Osteocyte (in vitro differentiated cells): ENCODE results near the gene YIPF6. TPM values are rescaled to one million over a fixed set of nuclear protein-coding genes. Genes with fewer than 3 reads are reported as not detected.
A peak's percentile ranks its signal among the peaks of the same experiment; 100 is the strongest.

ENCODE experiments used
- DNase-seq: peaks from one replicate; pipeline ENCODE4 v3.0.0; 2021; ENCODE audit warnings: mixed read lengths; ENCODE audit not compliant: unreplicated experiment; ENCODE audit errors: extremely low spot score
- H3K27ac Mint-ChIP-seq: one replicate; pipeline ENCODE4 v1.8.0; 2021; ENCODE audit warnings: mild to moderate bottlenecking, mixed read lengths; ENCODE audit not compliant: unreplicated experiment
- H3K27me3 Mint-ChIP-seq: one replicate; pipeline ENCODE4 v1.8.0; 2021; ENCODE audit warnings: mixed read lengths; ENCODE audit not compliant: unreplicated experiment
- H3K36me3 Mint-ChIP-seq: one replicate; pipeline ENCODE4 v1.8.0; 2021; ENCODE audit warnings: mixed read lengths; ENCODE audit not compliant: unreplicated experiment
- H3K4me1 Mint-ChIP-seq: one replicate; pipeline ENCODE4 v1.8.0; 2021; ENCODE audit warnings: mixed read lengths; ENCODE audit not compliant: unreplicated experiment
- H3K4me3 Mint-ChIP-seq: one replicate; pipeline ENCODE4 v1.8.0; 2021; ENCODE audit warnings: mild to moderate bottlenecking, moderate library complexity, mixed read lengths; ENCODE audit not compliant: unreplicated experiment
- H3K9me3 Mint-ChIP-seq: one replicate; pipeline ENCODE4 v1.8.0; 2021; ENCODE audit warnings: mixed read lengths; ENCODE audit not compliant: unreplicated experiment
- long read RNA-seq: library from polyadenylated mRNA; unstranded; transcript quantifications from one replicate; pipeline ENCODE4 v2.0.0, GENCODE V29; 2021
- total RNA-seq: library from RNA; stranded (reverse); gene quantifications from 2 replicates; pipeline ENCODE4 v1.2.1, GENCODE V29; 2021
- TF ChIP-seq, protein P1 (sequence below): fragments of 200-600 bp; sonication (generic); IDR thresholded peaks from 2 replicates; pipeline ENCODE4 v1.5.0; 2021; ENCODE audit warnings: antibody characterized with exemption, mild to moderate bottlenecking, moderate library complexity

YIPF6 gene, protein sequence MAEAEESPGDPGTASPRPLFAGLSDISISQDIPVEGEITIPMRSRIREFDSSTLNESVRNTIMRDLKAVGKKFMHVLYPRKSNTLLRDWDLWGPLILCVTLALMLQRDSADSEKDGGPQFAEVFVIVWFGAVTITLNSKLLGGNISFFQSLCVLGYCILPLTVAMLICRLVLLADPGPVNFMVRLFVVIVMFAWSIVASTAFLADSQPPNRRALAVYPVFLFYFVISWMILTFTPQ
- 38.5 and 40.0 TPM in 2 replicates for total RNA-seq
- long read RNA-seq, full-length matches to known transcripts = 175 of 189 reads
- long read RNA-seq, partial matches to known transcripts = 3 of 189 reads
- long read RNA-seq, other reads (novel, unspliced or antisense) = 11 of 189 reads

DNA sequence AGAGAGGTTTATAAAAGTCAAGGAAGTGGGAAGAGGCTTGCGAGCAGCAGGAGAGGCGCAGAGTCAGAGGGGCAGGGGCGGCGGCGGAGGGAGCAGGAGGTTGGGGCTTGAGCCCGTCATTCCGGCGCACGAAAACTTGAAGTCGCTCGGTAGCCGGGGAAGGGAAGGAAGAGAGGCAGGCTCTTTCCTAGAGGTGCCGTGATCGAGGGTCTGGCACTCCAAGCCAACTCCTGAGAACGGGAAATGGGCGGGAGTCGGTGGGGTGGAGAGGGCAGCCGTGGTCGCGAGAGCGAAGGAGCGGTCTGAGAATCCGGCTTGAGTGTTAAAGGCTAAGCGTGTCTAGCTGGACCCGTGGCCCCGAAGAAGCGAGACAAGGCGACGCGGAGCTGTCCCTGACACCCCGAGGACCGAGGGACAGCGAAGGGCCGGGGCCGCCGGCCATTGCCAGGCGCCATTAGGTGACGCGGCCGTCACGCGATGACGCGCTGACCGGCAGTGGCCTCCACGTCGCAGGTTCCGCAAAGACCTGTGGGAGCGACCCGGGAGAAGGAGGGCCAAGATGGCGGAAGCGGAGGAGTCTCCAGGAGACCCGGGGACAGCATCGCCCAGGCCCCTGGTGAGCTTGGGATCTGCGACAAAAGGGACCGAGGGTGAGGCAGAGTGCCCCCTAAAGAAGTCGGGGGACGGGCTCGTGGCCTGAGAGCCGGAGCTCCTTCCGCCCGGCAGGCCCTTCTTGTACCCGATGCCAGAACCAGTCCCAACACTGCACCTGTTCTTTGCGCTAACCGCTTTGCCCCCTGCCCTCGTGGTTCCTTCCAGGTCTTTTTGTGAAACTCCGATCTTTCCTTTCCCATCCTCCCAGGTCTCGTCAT, at the start of gene YIPF6:
Gene YIPF6 (plus strand): TSS at position 544 of the 872 bp plus-strand sequence. CDS start 16 bp downstream, at position 560.
- H3K9me3 Mint-ChIP-seq = no peaks in the 10 kb centered on the region
- peak; percentile 92 for DNase-seq

DNA sequence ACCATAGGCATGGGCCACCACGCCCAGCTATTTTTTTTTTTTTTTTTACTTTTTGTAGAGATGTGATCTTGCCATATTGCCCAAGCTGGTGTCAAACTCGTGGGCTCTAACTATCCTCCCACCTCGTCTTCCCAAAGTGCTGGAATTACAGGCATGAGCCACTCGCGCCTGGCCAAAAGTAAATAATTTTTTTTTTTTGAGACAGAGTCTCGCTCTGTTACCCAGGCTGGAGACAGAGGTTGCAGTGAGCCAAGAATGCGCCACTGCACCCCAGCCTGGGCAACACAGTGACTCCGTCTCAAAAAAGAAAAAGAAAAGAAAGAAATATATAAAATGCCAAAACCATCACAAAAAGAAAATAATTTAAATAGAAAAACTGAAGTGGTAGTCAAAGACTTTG, 47.1 kb upstream of the YIPF6 start:
- no peaks in the 10 kb centered on the region for H3K27me3 Mint-ChIP-seq
- TF ChIP-seq, protein P1, sequence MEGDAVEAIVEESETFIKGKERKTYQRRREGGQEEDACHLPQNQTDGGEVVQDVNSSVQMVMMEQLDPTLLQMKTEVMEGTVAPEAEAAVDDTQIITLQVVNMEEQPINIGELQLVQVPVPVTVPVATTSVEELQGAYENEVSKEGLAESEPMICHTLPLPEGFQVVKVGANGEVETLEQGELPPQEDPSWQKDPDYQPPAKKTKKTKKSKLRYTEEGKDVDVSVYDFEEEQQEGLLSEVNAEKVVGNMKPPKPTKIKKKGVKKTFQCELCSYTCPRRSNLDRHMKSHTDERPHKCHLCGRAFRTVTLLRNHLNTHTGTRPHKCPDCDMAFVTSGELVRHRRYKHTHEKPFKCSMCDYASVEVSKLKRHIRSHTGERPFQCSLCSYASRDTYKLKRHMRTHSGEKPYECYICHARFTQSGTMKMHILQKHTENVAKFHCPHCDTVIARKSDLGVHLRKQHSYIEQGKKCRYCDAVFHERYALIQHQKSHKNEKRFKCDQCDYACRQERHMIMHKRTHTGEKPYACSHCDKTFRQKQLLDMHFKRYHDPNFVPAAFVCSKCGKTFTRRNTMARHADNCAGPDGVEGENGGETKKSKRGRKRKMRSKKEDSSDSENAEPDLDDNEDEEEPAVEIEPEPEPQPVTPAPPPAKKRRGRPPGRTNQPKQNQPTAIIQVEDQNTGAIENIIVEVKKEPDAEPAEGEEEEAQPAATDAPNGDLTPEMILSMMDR = no peak
- H3K4me3 Mint-ChIP-seq = no peak overlapping the region
- H3K4me1 Mint-ChIP-seq = no peaks in the 10 kb centered on the region
- H3K36me3 Mint-ChIP-seq = no peaks in the 10 kb centered on the region
- DNase-seq = no peak
- no peaks in the 10 kb centered on the region for H3K9me3 Mint-ChIP-seq
- no peak overlapping the region for H3K27ac Mint-ChIP-seq

More for the DNA sequence above, at the start of gene YIPF6:
- peaks cover 10% of the 10 kb centered on the region for H3K4me1 Mint-ChIP-seq
- TF ChIP-seq, protein P1 = no peak
- peak within 1 kb of the TSS; percentile 90 for H3K4me3 Mint-ChIP-seq
- no peaks in the 10 kb centered on the region for H3K27me3 Mint-ChIP-seq
- peak within 1 kb of the TSS; percentile 99 for H3K27ac Mint-ChIP-seq
- H3K36me3 Mint-ChIP-seq = no peaks in the 10 kb centered on the region

DNA sequence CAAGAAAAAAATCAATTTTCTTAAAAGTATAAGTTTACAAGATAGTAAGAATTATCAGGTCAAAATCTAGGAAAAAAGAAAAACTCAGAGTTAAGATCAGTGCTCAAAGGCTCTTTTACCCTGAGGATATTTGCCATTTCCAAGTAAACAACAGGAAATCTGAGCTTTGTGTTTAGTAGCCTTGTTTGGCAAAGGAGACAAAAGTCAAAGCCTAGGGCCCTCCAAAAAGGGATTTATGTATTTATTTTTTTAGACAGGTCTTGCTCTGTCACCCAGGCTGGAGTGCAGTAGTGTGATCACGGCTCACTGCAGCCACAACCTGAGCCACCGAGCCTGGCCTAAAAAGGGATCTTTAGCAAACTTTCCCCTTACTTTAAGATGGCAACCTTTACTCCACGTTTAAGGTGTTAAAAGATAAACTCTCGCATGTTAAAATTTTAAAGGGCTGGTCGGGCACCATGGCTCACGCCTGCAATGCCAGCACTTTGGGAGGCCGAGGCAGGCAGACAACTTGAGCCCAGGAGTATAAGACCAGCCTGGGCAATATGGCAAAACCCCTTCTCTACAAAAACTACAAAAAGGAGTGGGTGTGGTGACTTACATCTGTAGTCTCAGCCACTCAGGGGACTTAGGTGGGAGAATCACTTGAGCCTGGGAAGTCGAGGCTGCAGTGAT, 44.2 kb upstream of the YIPF6 start:
- H3K9me3 Mint-ChIP-seq = peaks cover 4% of the 10 kb centered on the region
- DNase-seq = peak; percentile 32
- H3K27me3 Mint-ChIP-seq = no peaks in the 10 kb centered on the region
- H3K27ac Mint-ChIP-seq = no peak overlapping the region
- H3K4me3 Mint-ChIP-seq = no peak overlapping the region
- TF ChIP-seq, protein P1 = no peak
- no peaks in the 10 kb centered on the region for H3K36me3 Mint-ChIP-seq
- H3K4me1 Mint-ChIP-seq = no peaks in the 10 kb centered on the region

DNA sequence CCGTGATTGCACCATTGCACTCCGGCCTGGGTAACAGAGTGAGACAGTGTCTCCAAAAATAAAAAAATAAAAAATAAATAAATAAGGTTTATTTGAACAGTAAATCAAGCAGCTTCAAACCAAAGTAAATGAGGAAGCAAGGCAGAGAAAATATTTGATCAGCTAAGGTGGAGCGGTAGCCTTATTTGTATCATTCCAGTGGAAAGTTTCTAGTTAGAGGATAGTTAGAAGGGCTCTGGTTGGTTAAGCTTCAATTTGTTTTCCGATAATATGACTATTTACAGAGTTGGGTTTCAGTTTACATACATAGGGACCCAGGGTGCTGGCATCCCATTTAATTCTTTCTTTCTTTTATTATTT, 43.7 kb upstream of the YIPF6 start:
- TF ChIP-seq, protein P1 = no peak
- H3K27me3 Mint-ChIP-seq = no peaks in the 10 kb centered on the region
- H3K36me3 Mint-ChIP-seq = no peaks in the 10 kb centered on the region
- no peak overlapping the region for H3K4me3 Mint-ChIP-seq
- no peaks in the 10 kb centered on the region for H3K4me1 Mint-ChIP-seq
- no peak for DNase-seq
- no peak overlapping the region for H3K27ac Mint-ChIP-seq
- peaks cover 4% of the 10 kb centered on the region for H3K9me3 Mint-ChIP-seq
